Measurements from ENCODE around the gene NXPH1. TPM values are rescaled to one million over a fixed set of nuclear protein-coding genes. Genes with fewer than 3 reads are reported as not detected.

NXPH1 gene
- total RNA-seq, 1 donor from 2014 or later: not detected

GRCh38 chr7:8500286-8500685 is 66.9 kb downstream of the NXPH1 start:
- H3K27ac Mint-ChIP-seq (ENCODE audit: unreplicated experiment): no peak overlapping the region
- H3K36me3 Mint-ChIP-seq (ENCODE audit: low read depth): no peaks in the 10 kb centered on the region
- no peaks in the 10 kb centered on the region for H3K4me1 Mint-ChIP-seq (ENCODE audit: low read depth)
- no peak overlapping the region for H3K4me3 Mint-ChIP-seq (ENCODE audit: unreplicated experiment)
- TF ChIP-seq, protein P1, sequence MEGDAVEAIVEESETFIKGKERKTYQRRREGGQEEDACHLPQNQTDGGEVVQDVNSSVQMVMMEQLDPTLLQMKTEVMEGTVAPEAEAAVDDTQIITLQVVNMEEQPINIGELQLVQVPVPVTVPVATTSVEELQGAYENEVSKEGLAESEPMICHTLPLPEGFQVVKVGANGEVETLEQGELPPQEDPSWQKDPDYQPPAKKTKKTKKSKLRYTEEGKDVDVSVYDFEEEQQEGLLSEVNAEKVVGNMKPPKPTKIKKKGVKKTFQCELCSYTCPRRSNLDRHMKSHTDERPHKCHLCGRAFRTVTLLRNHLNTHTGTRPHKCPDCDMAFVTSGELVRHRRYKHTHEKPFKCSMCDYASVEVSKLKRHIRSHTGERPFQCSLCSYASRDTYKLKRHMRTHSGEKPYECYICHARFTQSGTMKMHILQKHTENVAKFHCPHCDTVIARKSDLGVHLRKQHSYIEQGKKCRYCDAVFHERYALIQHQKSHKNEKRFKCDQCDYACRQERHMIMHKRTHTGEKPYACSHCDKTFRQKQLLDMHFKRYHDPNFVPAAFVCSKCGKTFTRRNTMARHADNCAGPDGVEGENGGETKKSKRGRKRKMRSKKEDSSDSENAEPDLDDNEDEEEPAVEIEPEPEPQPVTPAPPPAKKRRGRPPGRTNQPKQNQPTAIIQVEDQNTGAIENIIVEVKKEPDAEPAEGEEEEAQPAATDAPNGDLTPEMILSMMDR (IDR thresholded peaks at IDR 0.05): no peak
- no peaks in the 10 kb centered on the region for H3K27me3 Mint-ChIP-seq (ENCODE audit: low read depth)
- H3K9me3 Mint-ChIP-seq (ENCODE audit: low read depth): peaks cover 3% of the 10 kb centered on the region
- no peak for DNase-seq (ENCODE audit: low spot score)

- DNase-seq (ENCODE audit: low spot score): no peak
- Mint-ChIP-seq H3K4me1 (ENCODE audit: low read depth) (no peaks in the 10 kb centered on the region), H3K4me3 (ENCODE audit: unreplicated experiment) (no peak overlapping the region), H3K36me3 (ENCODE audit: low read depth) (no peaks in the 10 kb centered on the region), H3K27ac (ENCODE audit: unreplicated experiment) (no peak overlapping the region), H3K9me3 (ENCODE audit: low read depth) (no peaks in the 10 kb centered on the region), H3K27me3 (ENCODE audit: low read depth) (no peaks in the 10 kb centered on the region)
- TF ChIP-seq, protein P1 (IDR thresholded peaks at IDR 0.05): no peak
These were observed 74.2 kb downstream of the NXPH1 start for GRCh38 chr7:8507566-8507965.

- no peaks in the 10 kb centered on the region for H3K36me3 Mint-ChIP-seq (ENCODE audit: low read depth)
- no peaks in the 10 kb centered on the region for H3K9me3 Mint-ChIP-seq (ENCODE audit: low read depth)
- H3K27ac Mint-ChIP-seq (ENCODE audit: unreplicated experiment): no peak overlapping the region
- no peaks in the 10 kb centered on the region for H3K27me3 Mint-ChIP-seq (ENCODE audit: low read depth)
- no peak for DNase-seq (ENCODE audit: low spot score)
- no peaks in the 10 kb centered on the region for H3K4me1 Mint-ChIP-seq (ENCODE audit: low read depth)
- TF ChIP-seq, protein P1 (IDR thresholded peaks at IDR 0.05): no peak
- H3K4me3 Mint-ChIP-seq (ENCODE audit: unreplicated experiment): no peak overlapping the region
These were observed 76.2 kb downstream of the NXPH1 start for GRCh38 chr7:8509621-8510020.

DNA sequence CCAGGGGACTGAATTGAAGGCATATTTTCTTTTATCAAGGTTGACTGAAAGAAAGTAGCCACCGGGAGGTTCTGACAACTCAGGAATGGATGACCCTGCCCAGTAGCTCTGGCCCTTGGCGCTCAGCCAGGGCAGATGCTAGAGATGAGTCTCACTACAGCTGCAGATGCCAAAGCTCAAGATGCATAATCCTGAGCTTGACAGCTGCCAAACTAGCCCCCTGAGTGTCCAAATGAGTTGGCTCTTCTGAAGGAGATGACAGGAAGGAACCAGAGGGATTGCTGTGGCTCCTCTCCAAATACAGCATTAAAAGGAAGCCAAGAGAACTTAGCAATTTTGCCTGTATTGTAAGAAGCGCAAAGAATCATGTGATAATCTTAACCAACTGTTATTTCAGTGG is 78.4 kb downstream of the NXPH1 start:
- TF ChIP-seq, protein P1 (IDR thresholded peaks at IDR 0.05): no peak
- no peak overlapping the region for H3K4me3 Mint-ChIP-seq (ENCODE audit: unreplicated experiment)
- H3K4me1 Mint-ChIP-seq (ENCODE audit: low read depth): no peaks in the 10 kb centered on the region

GRCh38 chr7:8514781-8515519 is 81.5 kb downstream of the NXPH1 start:
- Mint-ChIP-seq H3K4me1 (ENCODE audit: low read depth) (no peaks in the 10 kb centered on the region), H3K27ac (ENCODE audit: unreplicated experiment) (no peak overlapping the region), H3K36me3 (ENCODE audit: low read depth) (no peaks in the 10 kb centered on the region), H3K4me3 (ENCODE audit: unreplicated experiment) (no peak overlapping the region), H3K9me3 (ENCODE audit: low read depth) (no peaks in the 10 kb centered on the region), H3K27me3 (ENCODE audit: low read depth) (no peaks in the 10 kb centered on the region)
- DNase-seq (ENCODE audit: low spot score): no peak
- TF ChIP-seq, protein P1 (IDR thresholded peaks at IDR 0.05): no peak

More for the DNA sequence above, 78.4 kb downstream of the NXPH1 start:
- no peaks in the 10 kb centered on the region for H3K9me3 Mint-ChIP-seq (ENCODE audit: low read depth)
- no peak overlapping the region for H3K27ac Mint-ChIP-seq (ENCODE audit: unreplicated experiment)
- DNase-seq (ENCODE audit: low spot score): no peak
- no peaks in the 10 kb centered on the region for H3K27me3 Mint-ChIP-seq (ENCODE audit: low read depth)
- no peaks in the 10 kb centered on the region for H3K36me3 Mint-ChIP-seq (ENCODE audit: low read depth)

Measured in chondrocyte (in vitro differentiated cells).